Esophagus muscularis mucosa (tissue), 3 donors: ENCODE data around the gene UBE2E2.

Experiments
- POLR2AphosphoS5 ChIP-seq, 2 donors: sonication (generic); formaldehyde crosslinking; IDR thresholded peaks; one replicate each; pipeline ENCODE4 v1.6.1; 2017; ENCODE audit warnings: antibody characterized with exemption in 2 of 2
- TF ChIP-seq, protein P1 (sequence below), 3 experiments: fragments of 200-600 bp in 2 of 3; fragments of 450-650 bp in 1 of 3; sonication (generic) in 2 of 3; IDR thresholded peaks; one replicate each; pipeline ENCODE4 v1.5.1; 2017 to 2019; ENCODE audit warnings: antibody characterized with exemption in 3 of 3, mild to moderate bottlenecking in 2 of 3, moderate library complexity in 1 of 3

DNA sequence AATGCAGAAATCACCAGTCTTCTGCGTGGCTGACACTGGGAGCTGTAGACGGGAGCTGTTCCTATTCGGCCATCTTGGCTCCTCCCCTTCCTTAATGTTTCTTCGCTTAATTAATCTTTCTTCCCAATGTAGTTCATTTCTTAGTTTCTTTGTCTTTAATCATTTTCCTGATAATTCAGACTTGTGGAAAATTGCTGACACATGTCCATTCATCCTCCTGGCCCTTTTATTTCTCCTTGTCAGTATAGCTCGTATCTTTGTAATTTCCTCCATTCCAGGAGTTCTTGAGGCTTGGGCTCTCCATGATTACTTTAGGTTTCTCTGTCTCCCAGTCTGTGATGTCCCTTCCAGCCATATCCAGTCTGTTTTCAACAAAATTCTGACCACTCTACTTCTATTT, 98.7 kb downstream of the UBE2E2 start:
- TF ChIP-seq, protein P1, sequence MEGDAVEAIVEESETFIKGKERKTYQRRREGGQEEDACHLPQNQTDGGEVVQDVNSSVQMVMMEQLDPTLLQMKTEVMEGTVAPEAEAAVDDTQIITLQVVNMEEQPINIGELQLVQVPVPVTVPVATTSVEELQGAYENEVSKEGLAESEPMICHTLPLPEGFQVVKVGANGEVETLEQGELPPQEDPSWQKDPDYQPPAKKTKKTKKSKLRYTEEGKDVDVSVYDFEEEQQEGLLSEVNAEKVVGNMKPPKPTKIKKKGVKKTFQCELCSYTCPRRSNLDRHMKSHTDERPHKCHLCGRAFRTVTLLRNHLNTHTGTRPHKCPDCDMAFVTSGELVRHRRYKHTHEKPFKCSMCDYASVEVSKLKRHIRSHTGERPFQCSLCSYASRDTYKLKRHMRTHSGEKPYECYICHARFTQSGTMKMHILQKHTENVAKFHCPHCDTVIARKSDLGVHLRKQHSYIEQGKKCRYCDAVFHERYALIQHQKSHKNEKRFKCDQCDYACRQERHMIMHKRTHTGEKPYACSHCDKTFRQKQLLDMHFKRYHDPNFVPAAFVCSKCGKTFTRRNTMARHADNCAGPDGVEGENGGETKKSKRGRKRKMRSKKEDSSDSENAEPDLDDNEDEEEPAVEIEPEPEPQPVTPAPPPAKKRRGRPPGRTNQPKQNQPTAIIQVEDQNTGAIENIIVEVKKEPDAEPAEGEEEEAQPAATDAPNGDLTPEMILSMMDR (IDR thresholded peaks at IDR 0.05): no peak
- TF ChIP-seq POLR2AphosphoS5 (IDR thresholded peaks at IDR 0.05): no peak
